Measurements from ENCODE around the gene KCNK3. TPM values are rescaled to one million over a fixed set of nuclear protein-coding genes. Genes with fewer than 3 reads are reported as not detected.

Gene KCNK3
- total and polyA plus RNA-seq, 10 donors: 0.61 to 6.0 (median 2.0) TPM

GRCh38 chr2:26721115-26722032, 28.9 kb downstream of the KCNK3 start:
- peak overlapping the region in 7 of 8 donors; percentile 4 to 83 (median 68) for H3K27ac ChIP-seq
- H3K4me1 ChIP-seq: peaks cover 0 to 60% (median 31%) of the 10 kb centered on the region in 6 donors
- TF ChIP-seq, protein P1, sequence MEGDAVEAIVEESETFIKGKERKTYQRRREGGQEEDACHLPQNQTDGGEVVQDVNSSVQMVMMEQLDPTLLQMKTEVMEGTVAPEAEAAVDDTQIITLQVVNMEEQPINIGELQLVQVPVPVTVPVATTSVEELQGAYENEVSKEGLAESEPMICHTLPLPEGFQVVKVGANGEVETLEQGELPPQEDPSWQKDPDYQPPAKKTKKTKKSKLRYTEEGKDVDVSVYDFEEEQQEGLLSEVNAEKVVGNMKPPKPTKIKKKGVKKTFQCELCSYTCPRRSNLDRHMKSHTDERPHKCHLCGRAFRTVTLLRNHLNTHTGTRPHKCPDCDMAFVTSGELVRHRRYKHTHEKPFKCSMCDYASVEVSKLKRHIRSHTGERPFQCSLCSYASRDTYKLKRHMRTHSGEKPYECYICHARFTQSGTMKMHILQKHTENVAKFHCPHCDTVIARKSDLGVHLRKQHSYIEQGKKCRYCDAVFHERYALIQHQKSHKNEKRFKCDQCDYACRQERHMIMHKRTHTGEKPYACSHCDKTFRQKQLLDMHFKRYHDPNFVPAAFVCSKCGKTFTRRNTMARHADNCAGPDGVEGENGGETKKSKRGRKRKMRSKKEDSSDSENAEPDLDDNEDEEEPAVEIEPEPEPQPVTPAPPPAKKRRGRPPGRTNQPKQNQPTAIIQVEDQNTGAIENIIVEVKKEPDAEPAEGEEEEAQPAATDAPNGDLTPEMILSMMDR (IDR thresholded peaks at IDR 0.05 in 8 of 11, conservative IDR thresholded peaks at IDR 0.05 in 3 of 11): no peak
- TF ChIP-seq POLR2AphosphoS5 (IDR thresholded peaks at IDR 0.05): no peak
- TF ChIP-seq POLR2A (IDR thresholded peaks at IDR 0.05): no peak
- H3K27me3 ChIP-seq (replicated peaks in 1 of 7): no peaks in the 10 kb centered on the region
- no peak for DNase-seq
- no peaks in the 10 kb centered on the region for H3K36me3 ChIP-seq
- no peaks in the 10 kb centered on the region for H3K9me3 ChIP-seq
- no peak overlapping the region for H3K4me3 ChIP-seq
- intact Hi-C loops (cut with DNase I; ENCODE audit: low total_unique reads): no loop called here
- 81 to 86% (median 84%) methylated on average over 12 of the region's 12 CpGs for WGBS, 5 donors

- no peak for DNase-seq
- peaks cover 0 to 4% (median 0%) of the 10 kb centered on the region in 7 donors for H3K27me3 ChIP-seq (replicated peaks in 1 of 7)
- H3K9me3 ChIP-seq: no peaks in the 10 kb centered on the region
- peaks cover 0 to 60% (median 31%) of the 10 kb centered on the region in 6 donors for H3K4me1 ChIP-seq
- peak overlapping the region in 6 of 8 donors; percentile 49 to 83 (median 77) for H3K27ac ChIP-seq
- intact Hi-C loops (cut with DNase I; ENCODE audit: low total_unique reads): no loop called here
- no peaks in the 10 kb centered on the region for H3K36me3 ChIP-seq
- H3K4me3 ChIP-seq: no peak overlapping the region
- TF ChIP-seq POLR2A (IDR thresholded peaks at IDR 0.05) (no peak), POLR2AphosphoS5 (IDR thresholded peaks at IDR 0.05) (no peak)
- TF ChIP-seq, protein P1 (IDR thresholded peaks at IDR 0.05 in 8 of 11, conservative IDR thresholded peaks at IDR 0.05 in 3 of 11): no peak
- 74 to 97% (median 89%) methylated on average over 1 of the region's 1 CpG for WGBS, 5 donors
Measured at GRCh38 chr2:26722328-26722727, 29.8 kb downstream of the KCNK3 start.

- peak in 1 of 3 donors; percentile 29 for TF ChIP-seq POLR2AphosphoS5 (IDR thresholded peaks at IDR 0.05)
- TF ChIP-seq POLR2A (IDR thresholded peaks at IDR 0.05): no peak
- intact Hi-C loops (cut with DNase I; ENCODE audit: low total_unique reads): no loop called here
Measured at GRCh38 chr2:26722911-26723310, 30.4 kb downstream of the KCNK3 start.

GRCh38 chr2:26723475-26723874, 31.0 kb downstream of the KCNK3 start:
- no peak for DNase-seq
- Histone ChIP-seq H3K27ac (peak overlapping the region in 7 of 8 donors; percentile 49 to 83 (median 73)), H3K9me3 (no peaks in the 10 kb centered on the region), H3K27me3 (replicated peaks in 1 of 7) (peaks cover 0 to 15% (median 4%) of the 10 kb centered on the region in 7 donors), H3K4me1 (peaks cover 0 to 67% (median 35%) of the 10 kb centered on the region in 6 donors), H3K36me3 (no peaks in the 10 kb centered on the region), H3K4me3 (no peak overlapping the region)
- TF ChIP-seq POLR2AphosphoS5 (IDR thresholded peaks at IDR 0.05) (no peak), POLR2A (IDR thresholded peaks at IDR 0.05) (no peak)
- TF ChIP-seq, protein P1 (IDR thresholded peaks at IDR 0.05 in 8 of 11, conservative IDR thresholded peaks at IDR 0.05 in 3 of 11): no peak
- intact Hi-C loops (cut with DNase I; ENCODE audit: low total_unique reads): no loop called here
- 71 to 86% (median 83%) methylated on average over 3 of the region's 3 CpGs for WGBS, 5 donors

More at GRCh38 chr2:26722911-26723310, 30.4 kb downstream of the KCNK3 start:
- Histone ChIP-seq H3K27me3 (replicated peaks in 1 of 7) (peaks cover 0 to 10% (median under 1%) of the 10 kb centered on the region in 7 donors), H3K9me3 (no peaks in the 10 kb centered on the region), H3K4me1 (peaks cover 0 to 61% (median 32%) of the 10 kb centered on the region in 6 donors), H3K36me3 (no peaks in the 10 kb centered on the region), H3K27ac (peak overlapping the region; percentile 19 to 83 (median 71)), H3K4me3 (no peak overlapping the region)
- no peak for DNase-seq
- 67 to 96% (median 82%) methylated on average over 1 of the region's 1 CpG for WGBS, 5 donors

Data from spleen (tissue), 11 donors.